ENCODE measurements around the gene DDX28.
"Not testable (repeated sequence)": the region's sequence is repeated elsewhere in the genome, so short reads cannot be mapped to it uniquely, and the experiment has no call there.

DDX28 gene

DNA sequence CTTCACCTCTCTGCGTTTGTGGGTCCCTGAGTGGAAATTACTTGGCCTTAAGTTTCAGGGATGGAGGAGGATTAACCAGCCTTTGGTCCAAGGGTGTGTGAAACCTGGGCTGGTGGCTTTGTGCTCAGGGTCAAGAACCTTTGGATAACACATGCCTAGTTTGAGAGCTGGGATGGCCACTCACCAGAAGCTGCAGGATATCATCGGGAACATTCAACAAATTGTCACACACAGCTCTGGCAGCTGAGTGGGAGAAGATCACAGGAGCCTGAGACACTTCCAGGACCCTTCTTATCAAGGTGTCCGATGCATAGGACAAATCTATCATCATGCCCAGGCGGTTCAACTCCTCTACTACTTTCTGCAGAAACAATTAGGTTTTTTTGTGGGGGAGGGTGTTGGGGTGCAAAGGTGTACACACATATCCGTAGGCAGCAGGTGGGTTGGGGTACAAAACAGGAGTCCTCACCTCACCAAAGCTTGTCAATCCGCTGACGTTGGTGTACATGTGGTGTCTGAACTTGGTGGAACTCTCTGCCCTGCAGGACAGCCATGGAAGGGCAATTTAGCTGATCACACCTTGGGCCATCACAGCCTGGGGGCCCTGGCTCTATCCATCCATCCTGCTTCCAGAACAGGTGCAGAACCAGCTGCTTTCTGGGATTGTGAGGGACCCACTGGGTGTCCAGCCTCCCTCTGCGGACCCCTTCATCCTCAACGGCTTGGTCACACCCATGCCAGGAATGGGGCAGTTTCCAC is 45.4 kb downstream of the DDX28 start:
- no peak overlapping the region for H2AFZ ChIP-seq
- no peak overlapping the region for H3K4me2 ChIP-seq (ENCODE audit: low read length)

GRCh38 chr16:67977005-67977404 is 46.0 kb downstream of the DDX28 start:
- no peak overlapping the region for H3K9ac ChIP-seq
- H3K4me3 ChIP-seq (ENCODE audit: low read depth, low read length): no peak overlapping the region
- H3K9me3 ChIP-seq (ENCODE audit: control insufficient read depth, low read length): no peaks in the 10 kb centered on the region
- no peak overlapping the region for H3K4me2 ChIP-seq (ENCODE audit: low read length)
- no peaks in the 10 kb centered on the region for H3K27me3 ChIP-seq (ENCODE audit: control insufficient read depth, insufficient read depth, low read length)
- H3K27ac ChIP-seq: no peak overlapping the region
- H3K79me2 ChIP-seq: no peaks in the 10 kb centered on the region
- H3K4me1 ChIP-seq: no peaks in the 10 kb centered on the region
- TF ChIP-seq CTCF (IDR thresholded peaks at IDR 0.05): no peak
- no peaks in the 10 kb centered on the region for H3K36me3 ChIP-seq (ENCODE audit: control insufficient read depth, insufficient read depth, low read length)
- no peak overlapping the region for H2AFZ ChIP-seq

More for the DNA sequence above, 45.4 kb downstream of the DDX28 start:
- H3K27me3 ChIP-seq (ENCODE audit: control insufficient read depth, insufficient read depth, low read length): no peaks in the 10 kb centered on the region
- H3K4me1 ChIP-seq: no peaks in the 10 kb centered on the region
- H3K36me3 ChIP-seq (ENCODE audit: control insufficient read depth, insufficient read depth, low read length): no peaks in the 10 kb centered on the region
- H3K9me3 ChIP-seq (ENCODE audit: control insufficient read depth, low read length): no peaks in the 10 kb centered on the region
- no peak overlapping the region for H3K4me3 ChIP-seq (ENCODE audit: low read depth, low read length)
- H3K79me2 ChIP-seq: no peaks in the 10 kb centered on the region
- no peak overlapping the region for H3K27ac ChIP-seq
- no peak overlapping the region for H3K9ac ChIP-seq
- TF ChIP-seq CTCF (IDR thresholded peaks at IDR 0.05): no peak

DNA sequence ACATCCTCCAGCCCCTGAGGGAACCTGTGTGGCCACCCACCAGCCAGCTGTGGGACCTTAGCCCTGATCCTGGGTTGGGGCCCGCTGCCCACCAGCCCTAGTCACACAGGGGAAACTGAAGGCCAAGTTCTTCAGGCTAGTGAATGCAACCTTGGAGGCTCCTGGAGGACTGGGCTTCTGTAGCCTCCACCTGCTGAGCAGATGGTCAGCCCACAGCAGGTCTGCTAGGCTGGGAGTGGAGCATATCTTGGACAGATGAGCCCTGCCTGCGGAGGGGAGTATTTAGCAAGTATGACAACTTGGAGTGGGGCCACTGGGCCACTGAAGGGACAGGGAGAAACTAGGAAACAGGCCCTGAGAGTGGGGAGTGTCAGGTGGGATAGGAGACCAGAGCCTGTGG is 46.8 kb downstream of the DDX28 start:
- H3K27ac ChIP-seq: no peak overlapping the region
- TF ChIP-seq CTCF (IDR thresholded peaks at IDR 0.05): no peak
- H2AFZ ChIP-seq: no peak overlapping the region
- no peak overlapping the region for H3K9ac ChIP-seq
- no peaks in the 10 kb centered on the region for H3K27me3 ChIP-seq (ENCODE audit: control insufficient read depth, insufficient read depth, low read length)
- H3K4me3 ChIP-seq (ENCODE audit: low read depth, low read length): no peak overlapping the region
- H3K4me2 ChIP-seq (ENCODE audit: low read length): no peak overlapping the region
- no peaks in the 10 kb centered on the region for H3K36me3 ChIP-seq (ENCODE audit: control insufficient read depth, insufficient read depth, low read length)
- H3K4me1 ChIP-seq: no peaks in the 10 kb centered on the region
- H3K9me3 ChIP-seq (ENCODE audit: control insufficient read depth, low read length): no peaks in the 10 kb centered on the region
- H3K79me2 ChIP-seq: no peaks in the 10 kb centered on the region

GRCh38 chr16:67975321-67976105 is 47.5 kb downstream of the DDX28 start:
- H3K9me3 ChIP-seq (ENCODE audit: control insufficient read depth, low read length): no peaks in the 10 kb centered on the region
- no peak for TF ChIP-seq CTCF (IDR thresholded peaks at IDR 0.05)
- no peak overlapping the region for H3K27ac ChIP-seq
- H3K4me3 ChIP-seq (ENCODE audit: low read depth, low read length): no peak overlapping the region
- no peak overlapping the region for H3K9ac ChIP-seq
- no peak overlapping the region for H2AFZ ChIP-seq
- H3K4me2 ChIP-seq (ENCODE audit: low read length): no peak overlapping the region
- H3K4me1 ChIP-seq: no peaks in the 10 kb centered on the region
- H3K79me2 ChIP-seq: no peaks in the 10 kb centered on the region
- no peaks in the 10 kb centered on the region for H3K27me3 ChIP-seq (ENCODE audit: control insufficient read depth, insufficient read depth, low read length)
- H3K36me3 ChIP-seq (ENCODE audit: control insufficient read depth, insufficient read depth, low read length): no peaks in the 10 kb centered on the region

DNA sequence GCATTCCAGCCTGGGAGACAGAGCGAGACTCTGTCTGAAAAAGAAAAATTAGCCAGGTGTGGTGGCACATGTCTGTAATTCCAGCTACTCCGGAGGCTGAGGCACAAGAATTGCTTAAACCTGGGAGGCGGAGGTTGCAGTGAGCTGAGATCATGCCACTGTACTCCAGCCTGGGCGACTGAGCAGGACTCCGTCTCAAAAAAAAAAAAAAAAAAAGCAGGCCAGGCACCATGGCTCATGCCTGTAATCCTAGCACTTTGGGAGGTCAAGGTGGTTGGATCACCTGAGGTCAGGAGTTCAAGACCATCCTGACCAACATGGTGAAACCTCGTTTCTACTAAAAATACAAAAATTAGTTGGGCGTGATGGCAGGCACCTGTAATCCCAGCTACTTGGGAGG is 50.7 kb downstream of the DDX28 start:
- not testable (repeated sequence) for H3K4me2 ChIP-seq (ENCODE audit: low read length); H3K9me3 ChIP-seq (ENCODE audit: control insufficient read depth, low read length); H3K36me3 ChIP-seq (ENCODE audit: control insufficient read depth, insufficient read depth, low read length); H3K4me1 ChIP-seq; H3K9ac ChIP-seq; H3K27me3 ChIP-seq (ENCODE audit: control insufficient read depth, insufficient read depth, low read length); H3K79me2 ChIP-seq; H2AFZ ChIP-seq; H3K4me3 ChIP-seq (ENCODE audit: low read depth, low read length); H3K27ac ChIP-seq
